Natural killer cell (primary cell): ENCODE data around the gene SAMD4A. TPM values are rescaled to one million over a fixed set of nuclear protein-coding genes. Genes with fewer than 3 reads are reported as not detected.

ENCODE experiments used
- total RNA-seq, 4 donors: library from RNA; stranded (reverse); fragments of 120-200 nt in 1 of 4; gene quantifications; one replicate each; pipeline versions ENCODE4 v1.2.3 to v1.2.4, GENCODE V29; 2013 to 2022

The SAMD4A gene
- total RNA-seq, 3 donors from 2014 or later (not counting 1 experiment from before 2014, with no cell fraction given): 0.70 to 1.6 (median 1.4) TPM

Other genes starting within 250 kb of the SAMD4A start
- 1 to 10 TPM in 2 of 3 donors, under 1 TPM in 1; 0.89 to 3.0 (median 1.8) TPM for gene CDKN3, start 170.1 kb upstream of the SAMD4A start, total RNA-seq
- 10 to 100 TPM; 20.4 to 30.9 (median 25.7) TPM for gene CNIH1, start 125.8 kb upstream of the SAMD4A start, total RNA-seq
- 10 to 100 TPM; 46.4 to 55.1 (median 52.8) TPM for gene GMFB, start 78.1 kb upstream of the SAMD4A start, total RNA-seq
- 10 to 100 TPM; 25.4 to 30.1 (median 26.7) TPM for gene CGRRF1, start 57.2 kb upstream of the SAMD4A start, total RNA-seq